22Rv1 (cell line): ENCODE data around the gene DOCK9.

Experiments
- CTCF ChIP-seq: fragments of 450-650 bp; IDR thresholded peaks from 2 replicates; pipeline ENCODE4 v1.5.1; 2017; ENCODE audit warnings: mild to moderate bottlenecking
- ZFX ChIP-seq: fragments of 450-650 bp; IDR thresholded peaks from 2 replicates; pipeline ENCODE4 v1.6.1; 2017; ENCODE audit warnings: antibody characterized with exemption, borderline replicate concordance

DNA sequence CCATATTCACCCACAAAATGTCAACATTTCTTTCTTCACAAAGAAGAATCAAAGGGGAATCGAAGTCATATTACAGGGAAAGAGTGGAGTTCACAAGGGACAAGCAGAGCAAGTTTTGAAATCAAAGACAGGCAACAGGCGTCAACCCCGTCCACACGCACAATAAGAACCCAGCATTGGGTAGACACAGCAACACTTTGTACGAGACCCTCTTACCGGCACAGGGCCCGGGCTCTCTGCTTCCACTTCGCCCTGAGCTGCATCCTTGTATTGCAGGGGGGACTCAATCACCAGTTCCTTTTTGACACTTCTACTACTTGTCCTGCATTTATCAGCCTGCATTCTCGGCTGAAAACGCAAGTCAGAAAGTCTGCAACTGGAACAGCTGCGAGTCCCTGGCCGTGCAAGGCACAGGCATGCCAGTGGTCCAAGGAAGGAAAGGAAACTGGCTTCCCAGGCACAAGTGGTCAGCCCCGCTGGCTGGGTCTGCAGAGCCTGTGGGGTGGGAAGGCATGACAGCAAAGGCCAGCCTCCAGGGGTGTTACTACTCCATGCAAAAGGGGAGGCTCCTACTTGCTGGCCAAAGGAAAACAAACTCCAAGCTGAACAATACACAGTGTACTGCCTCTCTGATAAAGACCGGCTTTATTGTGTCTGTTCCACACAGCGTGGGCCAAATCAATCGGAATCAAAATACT, at the start of gene DOCK9:
- TF ChIP-seq CTCF (no peak), ZFX (no peak)
